Measurements from ENCODE around the gene ANXA8.
"Not testable (repeated sequence)": the region's sequence is repeated elsewhere in the genome, so short reads cannot be mapped to it uniquely, and the experiment has no call there.

DNA sequence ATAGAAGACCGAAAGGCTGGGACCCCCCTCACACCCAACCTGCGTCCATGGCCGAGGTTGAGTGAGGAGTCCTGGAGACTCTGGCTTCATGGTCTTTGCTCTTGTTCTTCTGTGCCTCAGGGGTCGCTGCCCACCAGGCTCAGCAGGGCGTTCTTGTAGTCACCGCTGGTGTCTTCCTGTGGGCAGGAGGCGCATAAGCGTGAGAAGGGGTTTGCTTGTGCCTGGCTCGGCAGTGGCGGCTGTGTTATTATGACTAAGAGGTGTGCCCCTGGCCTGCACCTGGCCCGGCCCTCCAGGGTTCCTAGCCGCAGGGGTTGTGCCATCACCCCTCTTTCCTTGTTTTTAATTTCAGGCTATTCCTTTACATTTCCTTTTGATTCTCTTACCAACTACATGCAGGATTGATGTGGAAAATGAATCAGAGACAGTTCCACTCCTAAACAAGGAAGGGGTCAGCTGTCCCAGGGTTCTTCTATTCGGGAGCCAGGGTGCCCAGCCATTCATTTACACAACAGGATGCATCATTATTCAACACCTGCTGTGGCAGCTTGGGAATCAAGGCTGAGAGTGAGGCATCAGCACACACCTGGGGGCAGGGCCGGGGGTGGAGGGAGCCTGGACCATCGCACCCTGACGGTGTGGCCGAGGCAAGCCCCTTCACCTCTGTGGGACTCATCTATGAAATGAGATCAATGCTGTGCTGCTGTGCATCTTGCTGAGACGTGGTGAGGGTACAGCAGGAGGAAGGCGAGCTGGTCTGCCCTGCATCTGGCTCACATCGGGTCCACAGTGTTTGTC lies 15.0 kb downstream of the ANXA8 start:
- TF ChIP-seq, protein P1, sequence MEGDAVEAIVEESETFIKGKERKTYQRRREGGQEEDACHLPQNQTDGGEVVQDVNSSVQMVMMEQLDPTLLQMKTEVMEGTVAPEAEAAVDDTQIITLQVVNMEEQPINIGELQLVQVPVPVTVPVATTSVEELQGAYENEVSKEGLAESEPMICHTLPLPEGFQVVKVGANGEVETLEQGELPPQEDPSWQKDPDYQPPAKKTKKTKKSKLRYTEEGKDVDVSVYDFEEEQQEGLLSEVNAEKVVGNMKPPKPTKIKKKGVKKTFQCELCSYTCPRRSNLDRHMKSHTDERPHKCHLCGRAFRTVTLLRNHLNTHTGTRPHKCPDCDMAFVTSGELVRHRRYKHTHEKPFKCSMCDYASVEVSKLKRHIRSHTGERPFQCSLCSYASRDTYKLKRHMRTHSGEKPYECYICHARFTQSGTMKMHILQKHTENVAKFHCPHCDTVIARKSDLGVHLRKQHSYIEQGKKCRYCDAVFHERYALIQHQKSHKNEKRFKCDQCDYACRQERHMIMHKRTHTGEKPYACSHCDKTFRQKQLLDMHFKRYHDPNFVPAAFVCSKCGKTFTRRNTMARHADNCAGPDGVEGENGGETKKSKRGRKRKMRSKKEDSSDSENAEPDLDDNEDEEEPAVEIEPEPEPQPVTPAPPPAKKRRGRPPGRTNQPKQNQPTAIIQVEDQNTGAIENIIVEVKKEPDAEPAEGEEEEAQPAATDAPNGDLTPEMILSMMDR (conservative IDR thresholded peaks at IDR 0.05; ENCODE audit: low read depth in 2 of 2): not testable (repeated sequence)
- TF ChIP-seq, protein P2, sequence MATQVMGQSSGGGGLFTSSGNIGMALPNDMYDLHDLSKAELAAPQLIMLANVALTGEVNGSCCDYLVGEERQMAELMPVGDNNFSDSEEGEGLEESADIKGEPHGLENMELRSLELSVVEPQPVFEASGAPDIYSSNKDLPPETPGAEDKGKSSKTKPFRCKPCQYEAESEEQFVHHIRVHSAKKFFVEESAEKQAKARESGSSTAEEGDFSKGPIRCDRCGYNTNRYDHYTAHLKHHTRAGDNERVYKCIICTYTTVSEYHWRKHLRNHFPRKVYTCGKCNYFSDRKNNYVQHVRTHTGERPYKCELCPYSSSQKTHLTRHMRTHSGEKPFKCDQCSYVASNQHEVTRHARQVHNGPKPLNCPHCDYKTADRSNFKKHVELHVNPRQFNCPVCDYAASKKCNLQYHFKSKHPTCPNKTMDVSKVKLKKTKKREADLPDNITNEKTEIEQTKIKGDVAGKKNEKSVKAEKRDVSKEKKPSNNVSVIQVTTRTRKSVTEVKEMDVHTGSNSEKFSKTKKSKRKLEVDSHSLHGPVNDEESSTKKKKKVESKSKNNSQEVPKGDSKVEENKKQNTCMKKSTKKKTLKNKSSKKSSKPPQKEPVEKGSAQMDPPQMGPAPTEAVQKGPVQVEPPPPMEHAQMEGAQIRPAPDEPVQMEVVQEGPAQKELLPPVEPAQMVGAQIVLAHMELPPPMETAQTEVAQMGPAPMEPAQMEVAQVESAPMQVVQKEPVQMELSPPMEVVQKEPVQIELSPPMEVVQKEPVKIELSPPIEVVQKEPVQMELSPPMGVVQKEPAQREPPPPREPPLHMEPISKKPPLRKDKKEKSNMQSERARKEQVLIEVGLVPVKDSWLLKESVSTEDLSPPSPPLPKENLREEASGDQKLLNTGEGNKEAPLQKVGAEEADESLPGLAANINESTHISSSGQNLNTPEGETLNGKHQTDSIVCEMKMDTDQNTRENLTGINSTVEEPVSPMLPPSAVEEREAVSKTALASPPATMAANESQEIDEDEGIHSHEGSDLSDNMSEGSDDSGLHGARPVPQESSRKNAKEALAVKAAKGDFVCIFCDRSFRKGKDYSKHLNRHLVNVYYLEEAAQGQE (IDR thresholded peaks at IDR 0.05; ENCODE audit: unreplicated experiment): not testable (repeated sequence)
- not testable (repeated sequence) for TF ChIP-seq EZH2phosphoT487 (IDR thresholded peaks at IDR 0.05; ENCODE audit: unreplicated experiment)
